DMS153 treated with DMSO at 0.1 percent for 48 hours (cell line): Measurements from ENCODE around the gene DDX56.
"Not testable (repeated sequence)": the region's sequence is repeated elsewhere in the genome, so short reads cannot be mapped to it uniquely, and the experiment has no call there.

Experiments
- DNase-seq: peaks from one replicate; lab custom pipeline; 2025; ENCODE audit not compliant: unreplicated experiment; lab: John Stamatoyannopoulos, UW

Gene DDX56

DNA sequence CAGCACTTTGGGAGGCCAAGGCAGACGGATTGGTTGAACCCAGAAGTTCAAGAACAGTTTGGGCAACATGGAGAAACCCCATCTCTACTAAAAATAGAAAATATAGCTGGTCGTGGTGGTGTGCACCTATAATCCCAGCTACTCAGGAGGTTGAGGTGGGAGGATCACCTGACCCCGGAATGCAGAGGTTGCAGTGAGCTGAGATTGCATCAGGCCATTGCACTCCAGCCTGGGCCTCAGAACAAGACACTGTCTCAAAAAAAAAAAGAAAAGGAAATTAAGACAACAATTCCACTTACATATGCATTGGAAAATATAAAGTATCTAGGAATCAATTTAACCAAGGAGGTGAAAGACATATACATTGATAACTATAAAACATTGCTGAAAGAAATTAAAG, 25.5 kb upstream of the DDX56 start:
- DNase-seq: no peak

- not testable (repeated sequence) for DNase-seq
Measured at GRCh38 chr7:44597181-44597580, 23.5 kb upstream of the DDX56 start.

DNA sequence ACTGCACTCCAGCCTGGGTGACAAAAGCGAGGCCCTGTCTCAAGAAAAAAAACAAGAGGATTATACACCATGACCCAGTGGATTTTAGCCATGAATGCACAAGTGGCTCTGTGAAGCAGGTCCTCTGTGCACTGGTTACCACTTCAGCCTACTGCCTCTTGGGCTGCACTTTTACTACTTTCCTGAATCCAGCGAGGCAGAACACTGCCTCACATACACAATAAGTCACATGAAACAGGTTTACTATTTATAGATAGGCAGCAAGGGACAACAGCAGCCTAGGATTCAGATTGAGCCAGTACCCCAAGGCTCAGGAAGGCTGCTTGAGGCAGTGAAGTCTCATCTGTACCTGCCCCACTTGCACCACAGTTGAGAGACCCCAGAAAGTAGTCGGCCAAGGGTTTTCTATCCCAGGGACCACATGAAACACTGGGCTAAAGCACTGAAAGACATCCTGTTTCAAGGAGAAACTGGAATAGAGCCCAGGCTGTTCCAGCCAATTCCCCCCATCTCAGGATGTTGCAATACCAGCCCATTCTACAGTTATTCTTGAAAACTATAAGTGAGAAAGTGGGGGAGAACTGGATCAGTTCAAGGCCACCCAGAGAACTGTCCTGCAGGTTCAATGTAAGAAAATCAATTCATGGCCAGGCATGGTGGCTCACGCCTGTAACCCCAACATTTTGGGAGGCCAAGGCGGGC, 22.4 kb upstream of the DDX56 start:
- no peak for DNase-seq

GRCh38 chr7:44590910-44591309, 17.2 kb upstream of the DDX56 start:
- no peak for DNase-seq

GRCh38 chr7:44587843-44588711, 14.4 kb upstream of the DDX56 start:
- peak; percentile 55 for DNase-seq

DNA sequence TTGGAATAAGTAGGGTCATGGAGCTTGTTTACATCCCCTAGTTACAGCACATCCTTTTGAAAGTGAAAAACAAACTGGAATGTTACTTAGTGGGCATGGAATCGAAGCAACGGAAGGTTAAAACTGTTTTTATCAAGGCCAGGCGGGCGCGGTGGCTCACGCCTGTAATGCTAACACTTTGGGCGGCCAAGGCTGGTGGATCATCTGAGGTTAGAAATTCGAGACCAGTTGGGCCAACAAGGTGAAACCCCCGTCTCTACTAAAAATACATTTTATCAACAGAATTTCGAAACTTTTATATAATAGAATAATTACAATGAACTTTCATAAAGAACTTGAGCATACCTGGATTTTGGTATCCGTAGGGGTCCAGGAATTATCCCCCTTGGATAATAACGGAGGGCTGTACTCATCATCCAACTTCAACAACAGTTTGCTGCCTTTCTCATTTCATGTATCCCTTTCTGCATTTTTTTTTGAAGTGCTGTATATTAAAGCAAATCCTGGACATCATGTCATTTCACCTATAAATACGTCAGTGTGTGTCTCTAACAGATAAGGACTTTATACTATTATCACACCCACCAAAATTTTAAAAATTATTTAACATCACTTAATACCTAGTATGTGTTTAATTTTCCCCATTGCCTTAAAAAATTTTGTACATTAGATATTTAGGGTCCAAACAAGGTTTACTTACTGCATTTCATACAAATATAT, 9.6 kb upstream of the DDX56 start:
- no peak for DNase-seq

DNA sequence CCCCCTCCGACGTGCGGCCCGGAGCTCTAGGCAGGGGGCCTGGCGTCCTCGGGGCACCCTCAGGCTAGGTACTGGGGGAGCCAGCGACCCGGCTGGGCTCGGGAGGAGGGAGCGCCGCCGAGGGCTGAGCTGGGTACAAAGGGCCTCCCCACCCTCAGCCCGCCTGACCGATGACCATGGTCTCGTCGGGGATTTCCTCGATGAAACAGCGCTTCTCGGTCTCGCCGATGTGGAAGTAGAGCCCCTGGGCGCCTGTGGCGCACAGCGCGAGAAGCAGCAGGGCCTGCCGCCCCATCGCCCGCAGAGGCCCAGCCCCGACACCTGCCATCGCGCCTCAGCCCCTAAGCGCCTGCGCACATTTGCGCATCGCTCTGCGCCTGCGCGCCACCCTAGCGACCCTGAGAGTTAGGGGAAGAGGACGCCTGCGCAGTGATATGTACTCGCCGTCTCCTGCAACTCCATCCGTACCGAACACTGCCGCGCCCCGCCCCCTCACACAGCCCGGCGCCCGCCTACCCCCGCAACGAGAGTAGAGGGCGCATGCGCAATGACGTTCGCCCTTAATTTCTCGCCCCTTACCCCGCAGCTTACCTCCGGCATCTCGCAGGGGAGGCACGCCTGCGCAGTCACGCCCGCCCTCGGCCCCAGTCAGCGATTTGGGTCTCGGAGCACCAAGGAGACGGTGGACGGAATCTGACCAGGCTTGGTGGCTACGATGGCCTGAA, 8.3 kb upstream of the DDX56 start, which contains the start of gene TMED4:
TMED4 (minus strand) TSS at position 353 of the 725 bp plus-strand sequence; CDS start at position 328, 25 bp downstream.
- DNase-seq: peak; percentile 100

DNA sequence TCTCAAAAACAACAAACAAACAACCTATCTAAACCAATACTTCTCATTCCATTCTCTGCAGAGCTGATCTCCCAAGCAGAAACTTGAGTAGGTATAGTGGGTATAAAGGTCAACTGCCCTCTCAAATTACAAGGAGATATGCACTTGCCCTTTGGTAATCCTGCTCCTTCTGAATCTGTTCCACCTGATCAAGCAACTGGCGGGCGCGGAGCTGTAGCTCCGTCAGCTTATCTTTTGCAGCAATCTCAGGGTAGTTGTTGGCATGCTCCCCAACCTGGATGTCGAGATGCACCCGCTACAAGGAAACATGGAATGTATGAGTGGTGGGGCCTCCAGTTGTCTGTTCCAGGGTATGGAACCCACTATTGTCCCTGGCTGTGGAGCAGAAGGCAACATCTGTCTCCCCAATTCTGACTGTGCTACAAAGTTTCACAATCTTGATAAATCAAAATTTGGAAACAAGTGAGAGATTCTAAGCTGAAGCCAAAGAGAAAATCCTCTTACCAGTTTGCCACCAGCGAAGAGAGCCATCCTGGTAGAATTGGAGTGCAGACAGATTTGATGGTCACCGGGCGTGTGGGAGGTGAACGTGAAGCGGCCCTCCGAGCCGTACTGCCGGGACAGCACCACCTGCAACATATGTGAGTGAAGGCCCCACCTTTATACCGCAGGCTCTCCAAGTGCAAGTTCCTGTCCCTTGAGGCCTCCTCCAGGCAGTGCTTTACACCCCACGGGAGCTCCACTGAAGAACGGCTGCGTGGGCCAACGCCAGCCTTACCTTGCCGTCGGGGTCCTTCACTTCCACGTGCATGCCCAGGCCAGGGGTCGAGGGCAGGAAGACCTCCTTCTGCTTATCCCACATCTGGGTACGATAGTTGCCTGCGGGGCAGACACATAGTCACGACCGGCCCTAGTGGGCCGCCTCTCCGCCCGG, 7.5 kb upstream of the DDX56 start:
- no peak for DNase-seq

DNA sequence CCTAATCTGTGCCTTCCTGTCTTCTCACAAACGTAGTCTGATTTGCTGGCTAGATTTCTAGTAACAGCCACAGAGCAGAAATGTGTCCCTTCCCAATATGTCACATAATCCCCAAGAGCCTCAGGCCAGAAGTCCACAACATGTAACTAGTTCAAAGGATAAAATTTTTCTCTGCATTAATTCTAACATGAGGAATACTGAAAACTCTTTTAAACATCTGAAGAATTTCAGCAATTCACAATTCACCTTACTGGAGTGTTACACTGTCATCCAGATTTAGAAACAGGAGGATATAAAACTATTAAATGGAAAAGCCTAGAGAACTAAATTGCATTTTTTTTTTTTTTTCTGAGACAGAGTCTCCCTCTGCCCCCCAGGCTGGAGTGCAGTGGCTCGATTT, 2.5 kb upstream of the DDX56 start:
- no peak for DNase-seq

- DNase-seq: no peak
Measured at GRCh38 chr7:44575054-44575453, 1.3 kb upstream of the DDX56 start.

GRCh38 chr7:44574287-44574872, 672 bp upstream of the DDX56 start:
- no peak for DNase-seq

- no peak for DNase-seq
Measured at GRCh38 chr7:44572771-44573170, 937 bp downstream of the DDX56 start.

GRCh38 chr7:44569959-44570358, 3.7 kb downstream of the DDX56 start:
- DNase-seq: no peak

DNA sequence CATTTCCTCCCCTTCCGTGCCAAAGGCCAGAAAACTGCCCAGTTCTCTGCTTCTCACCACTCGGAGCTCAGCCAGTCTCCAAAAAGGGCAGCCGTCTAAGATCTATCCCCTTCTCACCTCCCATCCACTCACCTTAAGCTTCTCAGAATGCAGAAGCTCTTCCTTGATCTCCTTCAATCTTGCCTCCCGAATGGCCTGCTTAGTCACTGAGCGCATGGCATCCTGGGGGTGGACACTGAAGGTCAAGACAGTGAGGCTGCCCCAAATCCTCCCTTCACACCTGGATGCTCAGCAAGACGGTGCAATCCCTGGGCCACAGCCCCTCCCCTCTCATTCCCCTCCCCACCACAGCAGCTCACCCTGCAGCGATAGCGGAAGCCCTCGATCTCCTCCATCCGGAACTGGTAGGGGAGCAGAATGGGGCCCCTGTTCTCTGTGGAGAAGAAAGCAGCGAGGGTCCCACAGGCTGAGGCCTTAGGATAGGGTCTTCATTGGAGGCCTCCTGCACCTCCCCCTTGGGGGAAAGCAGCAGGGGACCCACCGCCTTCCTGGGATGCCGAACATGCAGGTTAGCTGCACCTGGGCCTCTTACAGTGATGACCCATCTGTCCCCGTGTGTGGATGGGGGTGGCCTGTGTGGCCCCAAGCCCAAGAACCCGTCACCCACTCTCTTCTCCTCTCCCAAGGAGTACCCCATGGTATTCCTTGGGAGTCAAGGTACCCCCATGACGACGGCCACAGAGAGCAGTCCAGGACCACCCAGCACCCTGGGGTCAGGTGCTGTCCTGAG, 4.7 kb downstream of the DDX56 start:
- no peak for DNase-seq

DNA sequence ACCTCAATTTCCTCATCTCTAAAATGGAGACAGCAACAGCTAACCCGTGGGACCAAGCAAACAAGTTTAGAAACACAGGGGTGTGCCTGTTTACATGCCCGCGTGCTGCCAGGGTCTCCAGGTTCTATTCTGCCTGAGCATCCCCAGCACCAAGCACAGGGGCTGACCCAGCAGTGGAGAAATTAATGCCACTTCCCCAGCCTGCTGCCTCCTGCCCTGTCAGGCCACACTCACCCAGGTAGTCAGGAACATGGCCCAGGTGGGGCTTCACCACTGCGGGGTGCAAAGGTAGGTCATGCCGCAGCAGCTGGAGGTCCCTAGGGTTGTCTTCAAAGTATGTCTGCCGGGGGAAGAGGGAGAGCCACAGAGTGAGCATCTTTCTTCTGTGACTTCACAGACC, 5.8 kb downstream of the DDX56 start:
- no peak for DNase-seq

DNA sequence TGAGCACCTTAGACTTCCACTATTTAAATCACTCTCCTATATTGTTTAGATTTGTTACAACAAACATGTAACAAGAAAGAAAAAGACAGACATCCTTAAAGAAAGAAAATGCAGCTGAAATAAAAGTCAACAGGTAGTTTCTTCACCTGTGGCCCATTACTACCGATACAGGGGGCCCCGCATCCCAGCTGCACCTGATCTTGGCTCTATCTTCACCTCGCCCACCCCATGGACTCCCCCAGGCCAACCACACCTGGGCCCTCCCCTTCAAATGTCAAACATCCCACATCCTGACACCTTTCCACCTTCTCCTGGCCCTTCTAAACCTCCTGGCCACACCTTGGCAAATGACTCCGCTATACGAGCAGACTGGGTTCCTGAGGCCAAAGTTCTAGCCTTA, 7.0 kb downstream of the DDX56 start:
- DNase-seq: no peak

DNA sequence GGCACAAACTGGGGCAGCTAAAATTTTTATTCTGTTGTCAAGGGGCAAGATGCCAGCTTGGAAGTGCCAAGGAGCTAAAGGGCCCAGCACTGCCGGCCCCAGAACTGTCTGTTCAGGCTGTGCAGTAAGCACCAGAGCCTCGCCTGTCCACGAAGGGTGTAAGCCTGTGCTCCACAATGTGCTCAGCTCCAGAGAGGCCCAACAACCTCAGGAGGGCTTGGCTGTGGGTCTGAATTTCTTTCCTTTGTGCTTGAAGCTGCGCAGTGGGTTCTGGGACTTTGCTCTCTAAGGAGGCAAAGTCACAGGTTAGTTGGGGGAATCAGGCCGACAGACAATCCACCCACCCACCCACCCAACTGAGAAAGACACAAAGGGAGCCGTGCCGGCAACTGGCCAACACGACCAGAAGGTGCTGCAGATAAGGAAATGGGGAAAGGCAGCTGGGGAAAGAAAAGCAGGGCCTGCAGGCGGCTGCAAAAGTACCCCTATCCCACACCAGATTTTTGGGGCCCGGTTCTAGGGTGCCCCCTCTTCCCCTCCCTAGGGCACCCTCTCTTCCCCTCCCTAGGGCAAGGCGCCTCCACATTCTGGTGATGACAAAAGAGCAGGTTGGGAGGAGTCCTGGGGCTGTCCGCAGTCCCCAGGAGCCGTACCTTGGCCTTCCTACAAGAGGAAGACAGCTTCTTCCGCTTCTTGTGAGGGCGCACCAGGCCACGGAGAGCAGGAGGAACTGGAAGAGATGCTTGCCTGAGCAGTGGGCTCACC, 7.7 kb downstream of the DDX56 start:
- no peak for DNase-seq
